Fibroblast of skin of left biceps (primary cell): ENCODE data around the gene SLC25A30.

Experiments used
- DNase-seq, 2 experiments: peaks; one replicate each; pipeline ENCODE4 v3.0.0-alpha.2; 2013; ENCODE audit warnings: low read depth in 2 of 2

The SLC25A30 gene, protein sequence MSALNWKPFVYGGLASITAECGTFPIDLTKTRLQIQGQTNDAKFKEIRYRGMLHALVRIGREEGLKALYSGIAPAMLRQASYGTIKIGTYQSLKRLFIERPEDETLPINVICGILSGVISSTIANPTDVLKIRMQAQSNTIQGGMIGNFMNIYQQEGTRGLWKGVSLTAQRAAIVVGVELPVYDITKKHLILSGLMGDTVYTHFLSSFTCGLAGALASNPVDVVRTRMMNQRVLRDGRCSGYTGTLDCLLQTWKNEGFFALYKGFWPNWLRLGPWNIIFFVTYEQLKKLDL

DNA sequence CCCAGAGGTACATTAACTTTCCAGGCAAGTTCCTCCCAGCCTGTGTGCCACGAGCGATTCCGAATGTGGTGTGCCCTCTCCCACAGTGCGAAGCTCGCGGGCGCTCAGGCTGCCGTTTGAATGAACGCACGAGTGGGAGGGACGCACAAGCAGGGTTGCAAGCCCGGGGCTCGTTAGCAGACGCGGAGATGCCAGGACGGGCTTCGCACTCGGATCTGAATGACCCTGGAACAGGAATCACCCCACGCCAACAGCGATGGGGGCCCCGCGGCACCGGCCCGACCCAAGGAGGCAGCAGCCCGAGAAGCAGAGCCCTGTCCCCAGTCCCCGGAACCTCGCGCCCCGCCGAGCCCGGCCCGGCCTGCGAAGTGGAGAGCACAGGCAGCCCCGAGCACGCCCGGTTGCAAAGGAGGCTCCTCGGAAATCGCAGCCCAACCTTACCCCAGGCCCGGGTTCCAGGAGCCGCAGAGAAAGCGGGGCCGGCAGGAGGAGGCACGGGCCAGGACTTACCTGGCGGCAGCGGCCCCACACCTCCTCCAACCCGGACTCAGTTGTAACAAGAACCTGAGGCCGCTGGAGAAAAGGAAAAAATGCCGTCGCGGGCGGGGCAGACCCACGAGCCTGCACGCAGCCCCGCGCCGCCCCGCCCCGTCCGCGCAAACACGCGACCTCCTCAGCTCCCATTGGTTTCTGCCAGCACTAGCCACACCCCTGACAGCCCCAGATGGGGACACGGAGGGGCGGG, at the start of gene SLC25A30:
SLC25A30 (minus strand) TSS at position 584 of the 745 bp plus-strand sequence. CDS start 6,948 bp downstream, outside the sequence.
- peak; percentile 53 to 61 for DNase-seq

DNA sequence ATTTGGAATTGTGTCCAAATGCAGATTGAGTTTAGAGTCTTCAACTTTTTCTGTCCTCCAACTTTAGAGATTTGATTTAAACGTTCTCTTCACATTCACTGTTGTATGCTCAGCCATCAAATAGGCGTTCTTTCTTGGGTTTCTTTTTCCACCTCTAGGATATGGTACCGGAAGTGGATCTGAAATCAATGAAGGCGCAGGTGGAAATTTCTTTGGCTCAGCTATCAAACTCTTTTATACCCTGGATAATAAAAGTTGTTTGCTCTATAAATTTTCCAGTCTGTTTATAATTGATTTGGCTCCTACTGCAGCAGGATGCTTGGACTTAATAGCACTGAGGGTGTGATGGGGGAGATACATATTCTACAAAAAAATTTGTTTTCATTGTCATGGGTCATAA, 48.2 kb upstream of the SLC25A30 start:
- no peak for DNase-seq

DNA sequence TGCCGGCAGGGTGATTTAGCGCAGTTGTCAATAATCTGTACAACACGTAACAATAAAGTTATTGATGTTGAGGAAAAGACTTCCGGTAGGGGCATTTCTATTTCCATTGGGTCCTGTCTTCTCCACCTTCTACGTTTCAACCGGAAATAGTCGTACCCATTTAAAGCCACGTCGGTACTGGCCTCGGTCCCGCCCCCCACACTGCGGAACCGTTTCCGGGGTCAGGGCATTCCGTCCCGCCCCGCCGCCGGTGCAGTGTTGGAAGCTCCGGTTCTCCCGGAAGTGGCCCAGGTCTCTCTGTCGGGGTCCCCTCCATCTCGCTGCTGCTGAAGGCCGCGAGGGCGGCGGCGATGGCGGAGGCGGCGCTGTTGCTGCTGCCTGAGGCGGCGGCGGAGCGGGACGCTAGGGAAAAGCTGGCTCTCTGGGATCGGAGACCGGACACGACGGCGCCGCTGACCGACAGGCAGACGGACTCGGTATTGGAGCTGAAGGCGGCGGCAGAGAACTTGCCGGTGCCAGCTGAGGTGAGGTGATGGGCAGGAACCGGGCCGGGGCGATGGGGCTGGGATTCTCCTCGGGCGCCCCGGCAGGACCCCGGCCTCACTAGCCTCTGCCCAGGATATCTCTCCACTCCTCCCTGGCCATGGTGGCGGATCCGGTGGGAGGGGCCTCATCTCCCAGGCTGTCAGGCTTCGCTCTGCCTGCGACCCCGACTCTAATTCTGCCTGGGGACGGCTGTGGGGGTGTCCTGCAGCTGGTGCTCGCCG, 46.7 kb upstream of the SLC25A30 start, which contains the start of gene COG3:
COG3 (plus strand) TSS at position 253 of the 767 bp plus-strand sequence; CDS start at position 351, 98 bp downstream.
- DNase-seq, result peak; percentile 96

DNA sequence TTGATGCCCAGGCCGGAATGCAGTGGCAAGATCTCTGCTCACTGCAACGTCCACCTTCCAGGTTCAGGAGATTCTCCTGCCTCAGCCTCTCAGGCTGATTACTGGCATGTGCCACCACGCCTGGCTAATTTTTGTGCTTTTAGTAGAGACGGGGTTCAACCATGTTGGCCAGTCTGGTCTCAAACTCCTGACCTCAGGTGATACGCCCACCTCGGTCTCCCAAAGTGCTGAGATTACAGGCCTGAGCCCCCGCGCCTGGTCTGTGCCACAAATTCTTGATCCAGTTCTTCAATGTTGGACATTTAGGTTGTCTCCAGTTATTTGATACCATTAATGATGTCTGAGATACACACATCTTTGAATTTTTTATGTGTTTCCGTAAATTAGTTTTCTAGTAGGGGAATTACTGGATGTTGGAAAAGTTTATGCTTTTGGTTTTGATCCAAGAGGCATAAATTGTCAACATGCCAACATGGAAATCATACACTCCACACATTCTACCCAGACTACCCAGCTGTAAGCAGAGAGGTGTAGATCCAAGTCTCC, 46.0 kb upstream of the SLC25A30 start:
- no peak for DNase-seq

DNA sequence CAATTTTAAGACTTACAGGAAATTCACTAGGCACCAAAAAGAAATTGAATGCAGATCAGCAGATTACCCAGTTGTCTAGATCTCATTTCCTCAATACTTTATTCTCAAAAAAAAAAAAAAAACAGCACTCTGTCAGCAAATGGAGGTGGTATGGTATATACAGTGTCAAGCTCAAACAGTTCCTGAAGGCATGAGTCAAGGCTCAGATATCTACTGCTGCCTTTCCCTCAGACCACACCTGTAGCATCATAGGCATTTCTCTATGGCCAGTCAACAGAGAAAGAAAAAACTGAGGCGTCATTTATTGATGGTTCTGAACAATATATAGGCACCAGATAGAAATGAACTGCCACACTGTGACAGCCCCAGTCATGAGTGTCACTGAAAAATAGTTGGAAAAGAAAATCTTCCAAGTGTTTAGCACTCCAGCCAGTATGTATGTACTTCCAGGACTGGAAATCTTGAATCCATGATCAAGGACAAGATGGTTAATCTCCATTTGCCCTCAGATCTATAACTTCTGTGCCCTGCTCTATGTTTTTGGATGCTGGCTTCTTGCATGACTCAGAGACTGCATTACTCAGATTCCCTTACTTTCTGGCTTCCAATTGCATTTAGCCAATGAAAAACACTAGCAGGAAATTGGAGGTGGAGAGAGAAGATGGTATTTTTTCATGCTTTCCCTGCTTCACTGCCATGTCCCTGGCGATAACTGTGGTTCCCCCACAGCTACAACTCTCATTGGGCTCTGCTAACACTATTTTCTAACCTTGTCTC, 38.2 kb upstream of the SLC25A30 start:
- DNase-seq, result peak in 1 of 2 experiments; percentile 9

DNA sequence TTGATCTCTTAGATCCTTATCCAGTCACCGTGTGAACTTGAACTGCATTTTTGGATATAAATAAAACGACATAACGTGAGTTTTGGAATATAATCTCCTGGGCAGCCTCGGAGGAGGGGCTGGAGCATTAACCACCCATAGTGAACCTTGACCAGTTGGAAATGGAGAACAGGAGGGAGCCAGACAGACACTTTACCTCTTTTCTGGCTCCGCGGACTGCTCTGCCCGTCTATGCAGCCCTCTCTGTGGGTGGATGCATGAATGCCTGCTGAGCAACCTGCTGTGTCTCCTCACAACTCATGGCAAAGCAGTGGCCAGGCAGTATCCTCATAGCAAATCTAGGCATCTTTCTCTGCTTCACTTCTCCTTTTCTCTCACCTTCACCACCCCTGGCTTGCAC, 36.0 kb upstream of the SLC25A30 start:
- no peak for DNase-seq

DNA sequence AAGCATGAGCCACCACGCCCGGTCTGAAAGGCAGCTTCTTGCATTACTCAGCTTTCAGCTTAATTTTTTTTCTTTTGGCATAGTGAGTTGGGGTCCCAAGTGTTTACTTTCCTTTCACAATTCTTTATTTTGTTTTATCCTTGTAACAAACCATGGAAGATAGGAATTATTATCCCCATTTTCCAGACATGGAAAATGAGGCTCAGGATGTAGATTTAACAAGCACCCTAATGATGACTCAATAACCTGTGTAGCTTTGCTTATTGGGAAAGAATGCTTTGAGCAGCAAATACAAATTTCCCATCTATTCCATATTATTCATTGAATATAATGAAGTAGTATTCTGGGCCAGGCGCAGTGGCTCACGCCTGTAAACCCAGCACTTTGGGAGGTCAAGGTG, 33.1 kb upstream of the SLC25A30 start:
- no peak for DNase-seq

DNA sequence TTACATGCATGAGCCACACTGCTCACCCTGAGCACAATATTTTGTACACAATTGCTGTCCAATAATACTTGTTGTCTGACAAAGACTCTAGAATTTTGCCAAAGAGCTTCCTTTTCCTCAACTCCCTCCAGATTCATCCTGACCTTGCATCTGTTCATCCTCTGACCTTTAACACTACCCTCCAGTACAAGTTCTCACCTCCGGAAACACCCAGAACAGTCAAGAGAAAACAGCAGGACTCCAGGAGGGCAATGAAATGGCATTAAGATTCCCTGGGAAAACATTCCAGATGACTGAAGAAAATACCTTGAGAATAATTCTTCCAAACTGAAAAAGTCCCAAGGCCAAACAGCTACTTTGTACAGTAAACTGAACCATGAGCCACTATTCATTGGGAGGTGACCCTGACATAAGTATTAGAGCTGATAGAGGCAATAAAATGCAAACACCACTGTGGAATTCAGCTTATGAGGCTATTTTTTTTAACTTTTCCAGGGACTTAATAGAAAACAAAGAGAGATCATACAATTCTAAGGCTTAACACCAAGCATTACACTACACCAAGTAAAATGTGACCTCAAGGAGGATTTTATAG, 30.9 kb upstream of the SLC25A30 start:
- DNase-seq, result no peak

DNA sequence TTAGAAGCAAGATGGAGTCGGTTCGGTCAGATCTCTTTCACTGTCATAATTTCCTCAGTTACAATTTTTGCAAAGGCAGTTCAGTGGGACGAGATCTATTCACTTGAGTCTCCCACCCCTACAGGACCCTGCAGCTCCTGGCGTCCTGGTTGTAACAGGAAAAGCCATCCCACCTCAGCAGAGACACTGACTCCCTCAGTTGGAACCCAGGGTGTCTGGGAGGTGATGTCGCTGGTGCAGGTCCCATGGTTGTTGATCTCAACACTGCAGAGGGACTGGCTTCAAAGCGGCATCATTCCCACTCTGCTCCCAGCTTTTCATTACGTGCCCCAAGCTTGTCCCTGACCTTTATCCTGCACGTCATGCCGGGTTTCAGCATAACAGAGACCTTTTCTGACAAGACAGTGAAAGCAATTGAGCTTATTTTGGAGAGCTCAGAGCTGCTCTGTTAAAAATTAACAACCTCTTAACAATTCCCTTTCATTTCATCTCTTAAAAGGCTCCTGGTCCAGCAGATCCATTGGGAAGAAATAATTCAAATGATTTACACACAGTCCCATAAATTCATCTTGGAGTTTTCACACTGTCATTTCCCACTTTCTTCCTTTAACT, 29.0 kb upstream of the SLC25A30 start:
- no peak for DNase-seq

DNA sequence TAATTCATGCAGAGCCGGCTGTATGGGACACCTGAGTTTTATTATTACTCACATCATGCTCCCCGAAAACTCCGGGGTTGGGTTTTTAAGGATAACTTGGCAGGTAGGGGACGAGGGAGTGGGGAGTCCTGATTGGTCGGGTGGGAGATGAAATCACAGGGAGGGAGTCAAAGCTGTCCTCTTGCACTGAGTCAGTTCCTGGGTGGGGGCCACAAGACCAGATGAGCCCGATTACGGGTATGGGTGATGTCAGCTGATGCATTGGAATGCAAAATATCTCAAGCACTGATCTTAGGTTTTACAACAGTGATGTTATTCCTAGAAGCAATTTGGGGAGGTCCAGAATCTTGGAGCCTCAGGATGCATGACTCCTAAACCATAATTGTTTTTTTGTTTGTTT, 28.0 kb upstream of the SLC25A30 start:
- DNase-seq, result peak in 1 of 2 experiments; percentile 2

DNA sequence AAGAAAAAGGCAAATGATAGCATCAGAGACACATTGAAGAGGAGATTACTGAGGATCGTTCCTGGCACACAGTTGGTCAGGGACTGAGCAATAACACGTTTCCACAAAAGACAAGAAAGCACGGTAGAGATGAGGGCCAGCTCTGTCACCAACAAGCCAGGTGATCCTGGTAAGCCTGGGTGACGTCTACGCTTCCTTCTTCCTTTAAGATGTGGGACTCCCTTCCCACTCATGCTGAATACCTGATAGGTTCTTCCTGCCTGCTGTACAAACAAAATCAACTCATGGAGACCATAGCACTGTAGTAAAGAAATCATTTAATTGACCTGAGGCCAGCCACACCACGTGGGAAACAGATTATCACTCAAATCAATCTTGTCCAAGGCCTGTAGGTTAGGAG, 26.9 kb upstream of the SLC25A30 start:
- no peak for DNase-seq

DNA sequence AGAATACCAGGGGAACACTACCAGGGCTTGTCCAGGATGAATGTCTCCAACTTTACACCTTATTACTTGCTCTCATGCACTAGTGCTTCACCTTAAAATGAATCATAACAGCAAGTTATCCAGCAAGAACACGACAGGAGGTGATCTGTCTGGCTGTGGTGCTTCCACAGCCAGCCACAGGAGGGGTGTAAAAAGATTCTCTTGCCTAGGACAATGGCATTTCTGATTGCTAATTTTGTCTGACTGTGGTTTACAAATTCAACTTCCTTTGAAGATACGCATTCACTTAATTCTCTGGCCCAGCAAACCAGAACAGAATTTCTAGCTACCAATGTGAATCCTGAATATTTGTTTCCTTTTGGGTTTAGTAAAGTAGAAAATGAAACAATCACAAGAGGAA, 23.5 kb upstream of the SLC25A30 start:
- DNase-seq, result no peak

DNA sequence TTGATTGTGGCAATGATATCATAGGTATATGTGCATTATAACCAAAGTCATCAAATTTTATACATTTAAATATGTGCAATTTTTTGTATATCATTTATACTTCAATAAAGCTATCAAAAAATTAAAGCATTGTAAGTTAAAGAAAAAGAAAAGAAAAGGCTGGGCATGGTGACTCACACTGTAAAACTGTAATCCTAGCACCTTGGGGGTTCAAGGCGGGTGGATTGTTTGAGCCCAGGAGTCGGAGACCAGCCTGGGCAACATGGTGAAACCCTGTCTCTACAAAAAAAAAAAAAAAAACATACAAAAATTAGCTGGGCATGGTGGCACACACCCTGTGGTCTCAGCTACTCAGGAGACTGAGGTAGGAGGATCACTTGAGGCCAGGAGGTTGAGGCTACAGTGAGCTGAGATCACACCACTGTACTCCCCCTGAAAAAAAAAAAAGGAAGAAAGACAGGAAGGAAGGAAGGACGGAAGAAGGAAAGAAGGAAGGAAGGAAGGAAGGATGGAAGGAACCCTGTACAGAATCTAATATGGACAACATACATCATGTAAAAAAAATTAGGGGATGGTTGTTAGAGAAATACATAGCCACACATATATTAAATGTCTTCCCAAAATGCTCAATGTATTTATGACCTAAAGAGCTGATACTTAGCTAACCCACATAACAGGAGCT, 21.7 kb upstream of the SLC25A30 start:
- DNase-seq, result no peak

DNA sequence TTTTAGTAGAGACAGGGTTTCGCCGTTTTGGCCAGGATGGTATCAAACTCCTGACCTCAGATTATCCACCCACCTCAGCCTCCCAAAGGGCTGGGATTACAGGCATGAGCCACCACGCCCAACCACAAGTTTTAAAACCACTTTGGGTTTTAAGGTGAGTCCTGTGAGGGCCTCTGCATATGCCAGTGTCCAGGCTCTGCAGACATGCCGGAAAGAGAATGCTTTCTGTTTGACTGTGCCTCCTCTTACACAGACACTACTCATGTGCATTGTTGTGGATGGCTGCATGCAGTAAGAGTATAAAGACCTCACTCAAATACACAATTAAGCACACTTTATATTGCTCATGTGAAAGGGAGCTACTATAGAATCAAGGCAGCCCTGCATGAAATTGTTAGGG, 20.8 kb upstream of the SLC25A30 start:
- no peak for DNase-seq

DNA sequence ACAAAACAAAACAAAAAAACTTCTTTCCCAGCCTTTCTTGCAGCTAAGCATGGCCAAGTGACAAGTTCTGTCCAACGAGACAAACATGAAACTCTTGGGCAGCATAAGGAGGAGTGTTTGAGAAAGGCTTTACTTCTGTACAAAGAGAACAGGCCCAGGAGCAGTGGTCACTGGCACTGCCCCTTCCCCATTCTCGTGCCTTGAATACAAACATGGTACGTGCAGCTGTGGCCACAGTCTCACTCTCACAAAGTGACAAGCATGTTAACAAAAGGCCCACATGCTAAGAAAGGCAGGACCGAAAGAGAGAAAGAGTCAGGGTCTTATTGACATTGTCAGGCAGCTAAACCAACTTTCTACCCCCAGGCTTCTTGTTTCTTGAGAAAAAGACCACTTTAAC, 19.8 kb upstream of the SLC25A30 start:
- DNase-seq, result no peak

DNA sequence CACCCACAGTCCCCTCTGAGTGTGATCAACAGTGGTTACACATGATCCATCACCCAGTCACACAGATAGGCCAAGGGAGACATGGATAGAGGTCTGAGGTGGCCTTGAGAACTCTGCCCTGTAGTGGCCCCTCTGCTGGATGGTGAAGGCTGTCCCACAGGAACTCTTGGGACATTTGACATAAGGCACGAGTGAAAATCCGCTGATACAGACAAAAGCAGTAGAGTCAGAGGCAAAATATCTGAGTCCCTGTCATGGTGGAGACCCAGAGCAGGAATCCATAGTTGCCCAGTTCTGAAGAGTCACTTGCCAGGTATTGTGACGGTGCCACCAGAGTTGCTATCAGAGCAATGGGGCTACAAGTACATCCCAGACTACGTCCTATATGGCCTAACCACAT, 18.8 kb upstream of the SLC25A30 start:
- DNase-seq, result no peak

DNA sequence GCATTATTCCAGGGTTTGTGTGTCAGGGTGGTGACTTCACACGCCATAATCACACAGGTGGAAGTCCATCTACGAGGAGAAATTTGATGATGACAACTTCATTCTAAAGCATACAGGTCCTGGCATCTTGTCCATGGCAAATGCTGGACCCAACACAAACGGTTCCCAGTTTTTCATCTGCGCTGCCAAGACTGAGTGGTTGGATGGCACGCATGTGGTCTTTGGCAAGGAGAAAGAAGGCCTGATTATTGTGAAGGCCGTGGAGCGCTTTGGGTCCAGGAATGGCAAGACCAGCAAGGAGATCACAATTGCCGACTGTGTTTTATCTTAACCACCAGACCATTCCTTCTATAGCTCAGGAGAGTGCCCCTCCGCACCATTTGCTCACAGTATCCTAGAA, 18.2 kb upstream of the SLC25A30 start:
- no peak for DNase-seq

DNA sequence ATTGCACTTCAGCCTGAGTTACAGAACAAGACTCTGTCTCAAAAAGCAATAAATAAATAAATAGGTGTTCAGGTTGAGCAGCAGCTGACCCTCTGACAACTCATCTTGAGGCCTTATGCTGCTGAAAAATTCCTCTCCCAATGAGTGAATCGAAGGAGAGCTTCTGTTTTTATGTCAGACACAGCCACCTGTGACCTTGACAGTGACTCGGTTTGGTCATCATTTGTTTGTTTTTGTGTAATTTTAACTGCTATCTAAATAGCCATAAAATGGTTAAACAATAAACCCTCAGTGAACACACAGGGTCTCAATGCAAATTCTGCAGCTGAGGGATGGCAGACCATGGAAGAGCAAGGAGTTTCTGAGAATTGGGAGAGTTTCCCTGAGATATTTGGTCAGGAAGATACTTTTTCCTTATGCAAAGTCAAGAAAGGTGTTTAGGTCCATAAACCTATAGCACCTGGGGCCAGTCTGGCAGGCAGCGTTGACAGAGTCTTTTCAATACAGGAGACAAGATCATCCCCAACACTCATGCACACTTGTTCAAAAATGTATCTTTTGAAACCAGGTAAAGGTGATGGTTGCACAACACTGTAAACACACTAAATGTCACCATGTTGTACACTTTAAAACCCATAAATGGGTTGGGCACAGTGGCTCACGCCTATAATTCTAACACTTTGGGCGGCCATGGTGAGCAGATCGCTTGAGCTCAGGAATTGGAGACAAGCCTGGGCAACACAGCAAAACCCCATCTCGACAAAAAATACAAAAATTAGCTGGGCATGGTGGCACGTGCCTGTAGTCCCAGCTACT, 16.6 kb upstream of the SLC25A30 start:
- DNase-seq, result no peak

DNA sequence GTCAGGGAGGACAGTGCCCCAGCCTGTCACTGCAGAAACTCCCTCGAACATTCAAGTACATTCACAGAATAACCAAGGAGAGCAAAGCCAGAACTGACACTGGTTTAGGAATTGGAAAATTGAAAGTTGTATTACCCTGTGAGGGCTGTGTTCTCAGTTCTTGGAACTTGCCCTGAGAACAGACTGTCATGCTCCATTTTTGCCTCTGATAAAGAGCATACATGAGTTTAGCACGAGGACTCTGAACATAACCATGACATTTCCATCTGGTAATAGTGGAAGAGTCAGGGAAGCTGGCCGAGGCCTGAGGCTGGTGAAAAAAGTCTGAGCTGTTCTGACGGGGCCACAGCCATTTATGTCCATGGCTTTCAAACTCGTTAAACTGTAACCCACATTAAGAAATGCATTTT, 15.2 kb upstream of the SLC25A30 start:
- no peak for DNase-seq
